Endothelial cell of umbilical vein (primary cell): ENCODE measurements around the gene CALY. TPM values are rescaled to one million over a fixed set of nuclear protein-coding genes. Genes with fewer than 3 reads are reported as not detected.

Source experiments
- BruUV-seq: library from RNA; stranded (reverse); fragments of 400-500 nt; replicated peaks from 2 replicates; lab custom pipeline; 2021; lab: Mats Ljungman, UMichigan
- CTCF ChIA-PET: fragments of 300-600, 350-600 bp; sonication (Branson Sonifier 250); formaldehyde crosslinking; loops from one replicate; lab custom pipeline; 2021; ENCODE audit warnings: antibody characterized with exemption, inconsistent platforms; lab: Charles Lee
- POLR2A ChIA-PET: fragments of 300-600, 350-600 bp; sonication (Branson Sonifier 250); formaldehyde crosslinking; loops from one replicate; lab custom pipeline; 2021; ENCODE audit warnings: antibody characterized with exemption, inconsistent platforms; lab: Charles Lee
- DNase-seq: peaks from one replicate; pipeline ENCODE4 v3.0.0-alpha.2; 2011; ENCODE audit warnings: low read depth, low spot score
- FAIRE-seq: peaks from 2 replicates; lab custom pipeline; 2011; peaks lifted over from hg19 to GRCh38; lab: Jason Lieb, UNC
- H2AFZ ChIP-seq: 2 replicates; pipeline ENCODE4 v1.6.0; 2012; ENCODE audit warnings: low read depth, low read length, control low read depth, inconsistent platforms
- H3K27ac ChIP-seq: 2 replicates; pipeline ENCODE4 v1.5.1; 2011; ENCODE audit warnings: low read depth, mild to moderate bottlenecking, control low read depth, low read length, moderate library complexity; ENCODE audit not compliant: insufficient read depth
- H3K27me3 ChIP-seq, 2 experiments: 2 replicates each; pipeline versions ENCODE4 v1.6.0 to v1.6.1; 2011; ENCODE audit warnings: low read length in 2 of 2, mixed read lengths in 1 of 2; ENCODE audit not compliant: control insufficient read depth in 2 of 2, insufficient read depth in 2 of 2
- H3K36me3 ChIP-seq, 2 experiments: 2 replicates in 1 of 2; 3 replicates in 1 of 2; pipeline ENCODE4 v1.5.1; 2011; ENCODE audit warnings: low read length in 2 of 2, mild to moderate bottlenecking in 1 of 2, moderate library complexity in 1 of 2; ENCODE audit not compliant: control insufficient read depth in 2 of 2, insufficient read depth in 2 of 2; ENCODE audit errors: extremely low read depth in 1 of 2
- H3K4me1 ChIP-seq: 3 replicates; pipeline ENCODE4 v1.5.1; 2011; ENCODE audit warnings: mild to moderate bottlenecking, low read length; ENCODE audit not compliant: control insufficient read depth, insufficient read depth; ENCODE audit errors: extremely low read depth
- H3K4me2 ChIP-seq: 2 replicates; pipeline ENCODE4 v1.6.1; 2011; ENCODE audit warnings: low read length, control low read depth, mixed read lengths; ENCODE audit not compliant: insufficient read depth
- H3K4me3 ChIP-seq, 3 experiments: fragments of 200-600 bp in 1 of 3; sonication (generic), shearing (Covaris generic) in 1 of 3; replicated peaks in 1 of 3; 2 replicates each; pipeline ENCODE4 v1.5.1; 2011 to 2016; ENCODE audit warnings: control low read depth in 3 of 3, low read length in 3 of 3, mild to moderate bottlenecking in 2 of 3, inconsistent platforms in 1 of 3, low read depth in 1 of 3, moderate library complexity in 1 of 3; ENCODE audit not compliant: insufficient read depth in 1 of 3
- H3K79me2 ChIP-seq: 2 replicates; pipeline ENCODE4 v1.6.0; 2012; ENCODE audit warnings: low read length, inconsistent platforms; ENCODE audit not compliant: control insufficient read depth, insufficient read depth
- H3K9ac ChIP-seq: replicated peaks from 2 replicates; pipeline ENCODE3; 2011; ENCODE audit warnings: low read length, control low read depth; ENCODE audit not compliant: insufficient read depth; ENCODE audit errors: extremely low read depth
- H3K9me1 ChIP-seq: replicated peaks from 3 replicates; pipeline ENCODE4 v1.6.0; 2011; ENCODE audit warnings: mild to moderate bottlenecking, low read length; ENCODE audit not compliant: control insufficient read depth, insufficient read depth; ENCODE audit errors: extremely low read depth
- H3K9me3 ChIP-seq: replicated peaks from 2 replicates; pipeline ENCODE4 v1.5.1; 2012; ENCODE audit warnings: low read length, inconsistent platforms; ENCODE audit not compliant: control insufficient read depth, insufficient read depth
- H4K20me1 ChIP-seq: replicated peaks from 2 replicates; pipeline ENCODE3; 2011; ENCODE audit warnings: mild to moderate bottlenecking, low read length; ENCODE audit not compliant: control insufficient read depth, insufficient read depth; ENCODE audit errors: extremely low read depth
- EZH2 ChIP-seq: IDR thresholded peaks from 2 replicates; pipeline ENCODE4 v1.6.1; 2012; ENCODE audit warnings: borderline replicate concordance, low read depth, mild to moderate bottlenecking, moderate library complexity, low read length, inconsistent platforms; ENCODE audit not compliant: severe bottlenecking
- FOS ChIP-seq: IDR thresholded peaks from 2 replicates; pipeline ENCODE4 v1.6.1; 2011; ENCODE audit warnings: mild to moderate bottlenecking, low read length, moderate library complexity, borderline replicate concordance; ENCODE audit not compliant: insufficient read depth
- GATA2 ChIP-seq: IDR thresholded peaks from 2 replicates; pipeline ENCODE4 v1.7.0; 2011; ENCODE audit warnings: low read depth, mild to moderate bottlenecking, moderate library complexity, mixed read lengths, low read length; ENCODE audit not compliant: insufficient read length, insufficient read depth
- JUN ChIP-seq: IDR thresholded peaks from 2 replicates; pipeline ENCODE4 v1.6.1; 2011; ENCODE audit warnings: borderline replicate concordance, low read depth; ENCODE audit not compliant: insufficient read length, insufficient read depth
- POLR2A ChIP-seq: IDR thresholded peaks from 2 replicates; pipeline ENCODE4 v1.6.1; 2012; ENCODE audit warnings: low read depth, mild to moderate bottlenecking, control low read depth, low read length
- POLR2AphosphoS5 ChIP-seq: IDR thresholded peaks from 2 replicates; pipeline ENCODE4 v1.6.1; 2012; ENCODE audit warnings: low read depth, mild to moderate bottlenecking, control low read depth, low read length, moderate library complexity; ENCODE audit not compliant: insufficient read depth
- dilution Hi-C: fragments of 300-500 bp; cut with MboI; formaldehyde crosslinking; loops from one replicate; pipeline ENCODE4 v1.15.0; 2019; ENCODE audit warnings: low sequenced_read_pairs; ENCODE audit not compliant: extremely low pct_ligation_motif_present
- intact Hi-C: fragments of 100-400 bp; cut with micrococcal nuclease; formaldehyde crosslinking; loops from one replicate; pipeline ENCODE4 v1.10.0; 2022
- polyA plus RNA-seq, 4 experiments: library from polyadenylated mRNA; depleted of rRNA in 3 of 4; stranded (reverse) in 3 of 4; unstranded in 1 of 4; fragments of >200 nt; gene quantifications; 2 replicates each; pipeline versions ENCODE4 v1.2.1 to v1.2.3, GENCODE V29; 2011 to 2012; ENCODE audit warnings: missing spikeins in 1 of 4
- total RNA-seq: library from RNA; stranded (reverse); gene quantifications from 2 replicates; pipeline ENCODE4 v1.2.3, GENCODE V29; 2021

CALY gene
- total and polyA plus RNA-seq, 2 donors (not counting 3 experiments of a cell fraction or from before 2014, with no cell fraction given): not detected

- POLR2A ChIA-PET: no interaction called here
- no peak overlapping the region for H3K4me2 ChIP-seq
- H3K9ac ChIP-seq: no peak overlapping the region
- H3K79me2 ChIP-seq: no peaks in the 10 kb centered on the region
- no peaks in the 10 kb centered on the region for H3K9me1 ChIP-seq
- BruUV-seq: no TSS peak
- H2AFZ ChIP-seq: no peak overlapping the region
- H3K27me3 ChIP-seq: no peaks in the 10 kb centered on the region
- H3K4me3 ChIP-seq: no peak overlapping the region
- H3K4me1 ChIP-seq: peaks cover 12% of the 10 kb centered on the region
- no peak overlapping the region for H3K27ac ChIP-seq
- DNase-seq: no peak
- TF ChIP-seq GATA2: no peak
- TF ChIP-seq JUN: no peak
- no peak for TF ChIP-seq EZH2
- no peaks in the 10 kb centered on the region for H4K20me1 ChIP-seq
- H3K9me3 ChIP-seq: no peaks in the 10 kb centered on the region
- dilution Hi-C loops: no loop called here
- intact Hi-C loops: loop anchor here (1.0 kb wide), 1 partner anchor 34 kb away; no protein-coding TSS in a partner anchor
- CTCF ChIA-PET: interaction anchor here (1.1 to 2.5 kb wide), 6 partner anchors 10 to 639 kb away, joined by 3 to 11 read pairs (median 7); no protein-coding TSS in a partner anchor
- no peak for FAIRE-seq
- H3K36me3 ChIP-seq: peaks cover 2 to 38% of the 10 kb centered on the region in 2 experiments
These were observed 42.9 kb downstream of the CALY start for GRCh38 chr10:133293810-133294119.

GRCh38 chr10:133292919-133293809, 43.5 kb downstream of the CALY start:
- Histone ChIP-seq H3K27ac (peak overlapping the region; percentile 18), H3K4me3 (no peak overlapping the region)
- BruUV-seq: no TSS peak

More at GRCh38 chr10:133292919-133293809, 43.5 kb downstream of the CALY start:
- peak overlapping the region; percentile 16 for H3K4me2 ChIP-seq
- CTCF ChIA-PET: interaction anchor here (0.9 to 2.5 kb wide), 8 partner anchors 9 to 639 kb away, joined by 3 to 11 read pairs (median 5); no protein-coding TSS in a partner anchor
- intact Hi-C loops: loop anchor here (1.0 kb wide), 1 partner anchor 34 kb away; no protein-coding TSS in a partner anchor
- no peaks in the 10 kb centered on the region for H3K9me1 ChIP-seq
- no peaks in the 10 kb centered on the region for H3K9me3 ChIP-seq
- H4K20me1 ChIP-seq: no peaks in the 10 kb centered on the region
- no peak overlapping the region for H2AFZ ChIP-seq
- no peaks in the 10 kb centered on the region for H3K79me2 ChIP-seq
- DNase-seq: peak; percentile 63
- H3K4me1 ChIP-seq: peaks cover 12% of the 10 kb centered on the region
- peaks cover 2 to 34% of the 10 kb centered on the region in 2 experiments for H3K36me3 ChIP-seq
- FAIRE-seq: peak; percentile 94
- dilution Hi-C loops: no loop called here
- H3K9ac ChIP-seq: no peak overlapping the region
- POLR2A ChIA-PET: no interaction called here
- TF ChIP-seq POLR2AphosphoS5 (peak; percentile 82), FOS (peak; percentile 100), JUN (peak; percentile 95), POLR2A (no peak)
- no peaks in the 10 kb centered on the region for H3K27me3 ChIP-seq
